HCT116 (cell line): Measurements from ENCODE around the gene PSMB7. TPM values are rescaled to one million over a fixed set of nuclear protein-coding genes. Genes with fewer than 3 reads are reported as not detected.

Experiments used
- ATAC-seq: fragments of 200-7000 bp; cut with Tn5 transposase; 2 replicates; pipeline ENCODE4 v1.9.1; 2020; ENCODE audit warnings: mild to moderate bottlenecking, moderate library complexity
- BruUV-seq: library from RNA; stranded (reverse); fragments of 400-500 nt; replicated peaks from 2 replicates; lab custom pipeline; 2021; lab: Mats Ljungman, UMichigan
- CTCF ChIA-PET: fragments of 300-600 bp; sonication (Branson Sonifier 250); formaldehyde crosslinking; loops from one replicate; lab custom pipeline; 2021; ENCODE audit warnings: antibody characterized with exemption; lab: Charles Lee
- POLR2A ChIA-PET: fragments of 300-600, 350-600 bp; sonication (Branson Sonifier 250); formaldehyde crosslinking; loops from one replicate; lab custom pipeline; 2021; ENCODE audit warnings: antibody characterized with exemption; lab: Charles Lee
- RAD21 ChIA-PET, 2 experiments: fragments of 300-600 bp; sonication (Branson Sonifier 250); formaldehyde crosslinking; loops; one replicate each; lab custom pipeline; 2023; ENCODE audit warnings: low total read pairs in 2 of 2; ENCODE audit not compliant: uncharacterized antibody in 2 of 2, unreplicated experiment in 2 of 2, low non-redundant PET in 1 of 2; lab: Charles Lee
- DNase-seq: peaks from one replicate; pipeline ENCODE4 v3.0.0-alpha.2; 2010; ENCODE audit warnings: low read depth, low spot score
- H2AFZ ChIP-seq: fragments of 200-600 bp; shearing (Covaris generic), sonication (generic); 2 replicates; pipeline ENCODE4 v1.6.1; 2017; ENCODE audit warnings: low read depth, mixed run types, mixed read lengths, antibody characterized with exemption, low read length; ENCODE audit not compliant: poor library complexity, severe bottlenecking
- H3K27ac ChIP-seq: 2 replicates; pipeline ENCODE4 v1.5.1; 2012; ENCODE audit warnings: low read depth, low read length
- H3K27me3 ChIP-seq: fragments of 200-600 bp; sonication (generic); 2 replicates; pipeline ENCODE4 v1.6.1; 2016; ENCODE audit warnings: mixed run types, low read length, mixed read lengths; ENCODE audit not compliant: insufficient read depth
- H3K36me3 ChIP-seq, 2 experiments: fragments of 200-500 bp in 1 of 2; fragments of 200-600 bp in 1 of 2; sonication (Bioruptor generic) in 1 of 2; sonication (generic) in 1 of 2; 2 replicates each; pipeline versions ENCODE4 v1.5.1 to v1.6.1; 2014 to 2016; ENCODE audit warnings: low read length in 2 of 2, inconsistent platforms in 1 of 2, mixed read lengths in 1 of 2, mixed run types in 1 of 2; ENCODE audit not compliant: insufficient read depth in 2 of 2, control insufficient read depth in 1 of 2
- H3K4me1 ChIP-seq, 2 experiments: fragments of 200-600 bp in 1 of 2; sonication (generic) in 1 of 2; 2 replicates each; pipeline versions ENCODE4 v1.5.1 to v1.6.1; 2012 to 2017; ENCODE audit warnings: low read length in 2 of 2, inconsistent platforms in 1 of 2, mild to moderate bottlenecking in 1 of 2, mixed read lengths in 1 of 2, mixed run types in 1 of 2, moderate library complexity in 1 of 2; ENCODE audit not compliant: insufficient read depth in 2 of 2, control insufficient read depth in 1 of 2
- H3K4me2 ChIP-seq: fragments of 200-600 bp; sonication (generic); 2 replicates; pipeline ENCODE4 v1.6.1; 2017; ENCODE audit warnings: mixed run types, low read length, mixed read lengths
- H3K4me3 ChIP-seq, 2 experiments: fragments of 200-600 bp in 1 of 2; sonication (generic) in 1 of 2; replicated peaks in 1 of 2; 2 replicates each; pipeline ENCODE4 v1.5.1; 2011 to 2016; ENCODE audit warnings: low read length in 2 of 2, control low read depth in 1 of 2, low read depth in 1 of 2, mild to moderate bottlenecking in 1 of 2, mixed read lengths in 1 of 2, mixed run types in 1 of 2
- H3K79me2 ChIP-seq: fragments of 200-600 bp; sonication (generic); 2 replicates; pipeline ENCODE4 v1.6.1; 2017; ENCODE audit warnings: mild to moderate bottlenecking, mixed run types, low read length, moderate library complexity, mixed read lengths; ENCODE audit not compliant: insufficient read depth
- H3K9ac ChIP-seq: fragments of 200-600 bp; sonication (generic); 2 replicates; pipeline ENCODE4 v1.6.1; 2016; ENCODE audit warnings: low read length, mixed read lengths
- H3K9me2 ChIP-seq: fragments of 200-600 bp; sonication (generic), shearing (Covaris generic); 2 replicates; pipeline ENCODE4 v1.6.1; 2017; ENCODE audit warnings: mixed run types, mild to moderate bottlenecking, moderate library complexity; ENCODE audit not compliant: insufficient read depth
- H3K9me3 ChIP-seq, 2 experiments: fragments of 200-500 bp in 1 of 2; fragments of 200-600 bp in 1 of 2; sonication (Bioruptor generic) in 1 of 2; sonication (generic) in 1 of 2; 2 replicates each; pipeline ENCODE4 v1.6.1; 2014 to 2017; ENCODE audit warnings: low read length in 2 of 2, mixed read lengths in 2 of 2, inconsistent platforms in 1 of 2, low read depth in 1 of 2, mild to moderate bottlenecking in 1 of 2, mixed run types in 1 of 2, moderate library complexity in 1 of 2; ENCODE audit not compliant: control insufficient read depth in 1 of 2, insufficient read depth in 1 of 2
- H4K20me1 ChIP-seq: fragments of 200-600 bp; sonication (generic), shearing (Covaris generic); 2 replicates; pipeline ENCODE4 v1.6.1; 2017; ENCODE audit warnings: mixed run types, mild to moderate bottlenecking, moderate library complexity; ENCODE audit not compliant: insufficient read depth
- ATF3 ChIP-seq: IDR thresholded peaks from 2 replicates; pipeline ENCODE4 v1.6.1; 2012
- CEBPB ChIP-seq: IDR thresholded peaks from 2 replicates; pipeline ENCODE4 v1.6.1; 2012; ENCODE audit warnings: low read depth
- CTCF ChIP-seq, 3 experiments: fragments of 200-600 bp in 1 of 3; sonication (generic) in 1 of 3; IDR thresholded peaks in 2 of 3; conservative IDR thresholded peaks in 1 of 3; 2 replicates each; pipeline ENCODE4 v1.5.1; 2012 to 2017; ENCODE audit warnings: low read depth in 2 of 3, low read length in 2 of 3, antibody characterized with exemption in 1 of 3, borderline replicate concordance in 1 of 3, control low read depth in 1 of 3, mild to moderate bottlenecking in 1 of 3, mixed read lengths in 1 of 3, mixed run types in 1 of 3, moderate library complexity in 1 of 3; ENCODE audit not compliant: insufficient read depth in 1 of 3
- EGR1 ChIP-seq: IDR thresholded peaks from 2 replicates; pipeline ENCODE4 v1.6.1; 2012; ENCODE audit warnings: low read depth
- EZH2 ChIP-seq: fragments of 200-600 bp; sonication (generic); IDR thresholded peaks from 2 replicates; pipeline ENCODE4 v1.6.1; 2017; ENCODE audit warnings: antibody characterized with exemption, mixed run types
- EZH2phosphoT487 ChIP-seq: fragments of 200-600 bp; IDR thresholded peaks from 2 replicates; pipeline ENCODE4 v1.6.1; 2018; ENCODE audit warnings: antibody characterized with exemption, borderline replicate concordance
- FOSL1 ChIP-seq: IDR thresholded peaks from 2 replicates; pipeline ENCODE4 v1.6.1; 2012; ENCODE audit warnings: low read depth
- JUND ChIP-seq: IDR thresholded peaks from 2 replicates; pipeline ENCODE4 v1.6.1; 2012
- MAX ChIP-seq: IDR thresholded peaks from 2 replicates; pipeline ENCODE4 v1.6.1; 2012
- POLR2A ChIP-seq: IDR thresholded peaks from 2 replicates; pipeline ENCODE4 v1.7.0; 2011; ENCODE audit warnings: borderline replicate concordance; ENCODE audit not compliant: insufficient read depth, insufficient read length; ENCODE audit errors: extremely low read depth
- POLR2AphosphoS5 ChIP-seq: IDR thresholded peaks from 2 replicates; pipeline ENCODE4 v1.6.1; 2011; ENCODE audit warnings: mild to moderate bottlenecking, low read depth, low read length, moderate library complexity
- RAD21 ChIP-seq: IDR thresholded peaks from 2 replicates; pipeline ENCODE4 v1.6.1; 2012; ENCODE audit warnings: low read depth, mild to moderate bottlenecking
- REST ChIP-seq: IDR thresholded peaks from 2 replicates; pipeline ENCODE4 v1.6.1; 2012; ENCODE audit warnings: low read depth
- SIN3A ChIP-seq: IDR thresholded peaks from 2 replicates; pipeline ENCODE4 v1.6.1; 2012; ENCODE audit warnings: low read depth
- SP1 ChIP-seq: IDR thresholded peaks from 2 replicates; pipeline ENCODE4 v1.6.1; 2012; ENCODE audit warnings: low read depth
- SRF ChIP-seq: IDR thresholded peaks from 2 replicates; pipeline ENCODE4 v1.6.1; 2012; ENCODE audit warnings: low read depth
- TCF7L2 ChIP-seq: IDR thresholded peaks from 2 replicates; pipeline ENCODE4 v1.7.0; 2011; ENCODE audit warnings: borderline replicate concordance, inconsistent platforms; ENCODE audit not compliant: insufficient read depth, insufficient read length; ENCODE audit errors: extremely low read depth
- YY1 ChIP-seq: IDR thresholded peaks from 2 replicates; pipeline ENCODE4 v1.6.1; 2011; ENCODE audit warnings: low read length, low read depth, moderate library complexity, mild to moderate bottlenecking; ENCODE audit not compliant: insufficient replicate concordance; ENCODE audit errors: extremely low read depth
- ZFX ChIP-seq: fragments of 450-650 bp; IDR thresholded peaks from 2 replicates; pipeline ENCODE4 v1.6.1; 2017
- ZNF274 ChIP-seq: fragments of 200-500 bp; sonication (Bioruptor generic); IDR thresholded peaks from 2 replicates; pipeline ENCODE4 v1.6.1; 2014; ENCODE audit warnings: mild to moderate bottlenecking, low read depth, low read length, inconsistent platforms
- intact Hi-C: fragments of 100-400 bp; cut with micrococcal nuclease; formaldehyde crosslinking; loops from 2 replicates; pipeline ENCODE4 v1.10.0; 2022
- total RNA-seq: library from RNA; stranded (reverse); gene quantifications from one replicate; pipeline ENCODE4 v1.2.1, GENCODE V29; 2021; ENCODE audit not compliant: unreplicated experiment

The PSMB7 gene
- total RNA-seq, 1 experiment from 2014 or later: 222 TPM

- POLR2A ChIA-PET: no interaction called here
- H3K4me1 ChIP-seq: no peaks in the 10 kb centered on the region
These were observed 13.7 kb upstream of the PSMB7 start for GRCh38 chr9:124428751-124429529.

More at GRCh38 chr9:124428751-124429529, 13.7 kb upstream of the PSMB7 start:
- H3K27ac ChIP-seq: no peak overlapping the region
- no peaks in the 10 kb centered on the region for H4K20me1 ChIP-seq
- H2AFZ ChIP-seq: no peak overlapping the region
- H3K36me3 ChIP-seq: no peaks in the 10 kb centered on the region
- ATAC-seq (no peak), DNase-seq (no peak)
- no peak overlapping the region for H3K4me2 ChIP-seq
- no TSS peak for BruUV-seq
- RAD21 ChIA-PET: no interaction called here
- CTCF ChIA-PET: interaction anchor here (0.8 to 1.8 kb wide), 2 partner anchors 11 to 108 kb away, joined by 3 to 4 read pairs; no protein-coding TSS in a partner anchor
- H3K4me3 ChIP-seq: no peak overlapping the region
- H3K79me2 ChIP-seq: no peaks in the 10 kb centered on the region
- H3K9me3 ChIP-seq: no peaks in the 10 kb centered on the region
- H3K27me3 ChIP-seq: no peaks in the 10 kb centered on the region
- intact Hi-C loops: no loop called here
- no peak overlapping the region for H3K9ac ChIP-seq
- H3K9me2 ChIP-seq: no peaks in the 10 kb centered on the region
- no peak for TF ChIP-seq ATF3
- no peak for TF ChIP-seq SIN3A
- no peak for TF ChIP-seq EZH2phosphoT487
- TF ChIP-seq ZNF274: no peak
- no peak for TF ChIP-seq SRF
- TF ChIP-seq TCF7L2: no peak
- no peak for TF ChIP-seq EZH2
- TF ChIP-seq SP1: no peak
- no peak for TF ChIP-seq POLR2AphosphoS5
- no peak for TF ChIP-seq CTCF (IDR thresholded peaks at IDR 0.05 in 2 of 3, conservative IDR thresholded peaks at IDR 0.05 in 1 of 3; ENCODE audit: borderline replicate concordance in 1 of 3, insufficient read depth in 1 of 3, low read depth in 2 of 3, low read length in 2 of 3)
- no peak for TF ChIP-seq JUND
- TF ChIP-seq YY1: no peak
- TF ChIP-seq POLR2A: no peak
- no peak for TF ChIP-seq ZFX
- TF ChIP-seq REST: no peak
- TF ChIP-seq RAD21: no peak
- no peak for TF ChIP-seq EGR1
- no peak for TF ChIP-seq CEBPB
- TF ChIP-seq FOSL1: no peak
- no peak for TF ChIP-seq MAX
